Fibroblast of skin of left biceps (primary cell): ENCODE data around the gene SP140L.
"Not testable (repeated sequence)": the region's sequence is repeated elsewhere in the genome, so short reads cannot be mapped to it uniquely, and the experiment has no call there.

Experiments used
- DNase-seq, 2 experiments: peaks; one replicate each; pipeline ENCODE4 v3.0.0-alpha.2; 2013; ENCODE audit warnings: low read depth in 2 of 2

Gene SP140L

DNA sequence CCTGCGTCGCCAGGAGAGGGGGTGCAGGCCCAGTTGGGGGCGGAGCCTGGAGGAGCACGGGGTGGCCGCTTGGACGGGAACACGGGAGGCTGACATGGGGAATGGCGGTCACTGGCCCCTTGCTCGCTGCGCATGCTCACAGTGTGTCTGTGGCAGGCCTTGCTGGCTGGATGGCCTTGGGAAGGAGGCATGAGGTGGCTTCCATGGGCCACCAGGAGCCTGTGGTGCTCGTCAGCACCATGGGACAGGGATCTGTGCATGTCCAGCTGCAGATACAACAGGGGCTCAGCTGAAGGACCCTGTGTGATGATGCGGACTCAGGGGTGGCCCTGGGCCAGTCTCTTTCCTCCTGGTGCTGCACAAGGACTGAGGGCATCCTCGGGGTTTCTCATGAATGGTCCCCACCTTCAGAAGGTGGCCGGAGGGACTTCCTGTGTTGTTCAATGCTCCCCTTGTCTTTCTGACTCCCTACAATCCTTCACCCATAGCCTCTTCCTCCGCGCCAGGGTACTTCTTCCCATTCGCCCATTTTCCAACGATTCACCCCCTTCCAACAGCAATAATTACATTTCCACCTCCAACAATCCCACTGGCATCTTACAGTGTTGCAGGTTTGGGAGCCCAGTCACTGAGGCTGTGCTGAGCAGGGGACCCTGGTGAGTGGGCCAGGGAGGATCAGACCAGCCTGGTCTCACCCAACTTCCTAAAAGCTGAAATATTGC is 3.4 kb upstream of the SP140L start:
- DNase-seq, result no peak

GRCh38 chr2:230324503-230324902 is 2.5 kb upstream of the SP140L start:
- no peak for DNase-seq

DNA sequence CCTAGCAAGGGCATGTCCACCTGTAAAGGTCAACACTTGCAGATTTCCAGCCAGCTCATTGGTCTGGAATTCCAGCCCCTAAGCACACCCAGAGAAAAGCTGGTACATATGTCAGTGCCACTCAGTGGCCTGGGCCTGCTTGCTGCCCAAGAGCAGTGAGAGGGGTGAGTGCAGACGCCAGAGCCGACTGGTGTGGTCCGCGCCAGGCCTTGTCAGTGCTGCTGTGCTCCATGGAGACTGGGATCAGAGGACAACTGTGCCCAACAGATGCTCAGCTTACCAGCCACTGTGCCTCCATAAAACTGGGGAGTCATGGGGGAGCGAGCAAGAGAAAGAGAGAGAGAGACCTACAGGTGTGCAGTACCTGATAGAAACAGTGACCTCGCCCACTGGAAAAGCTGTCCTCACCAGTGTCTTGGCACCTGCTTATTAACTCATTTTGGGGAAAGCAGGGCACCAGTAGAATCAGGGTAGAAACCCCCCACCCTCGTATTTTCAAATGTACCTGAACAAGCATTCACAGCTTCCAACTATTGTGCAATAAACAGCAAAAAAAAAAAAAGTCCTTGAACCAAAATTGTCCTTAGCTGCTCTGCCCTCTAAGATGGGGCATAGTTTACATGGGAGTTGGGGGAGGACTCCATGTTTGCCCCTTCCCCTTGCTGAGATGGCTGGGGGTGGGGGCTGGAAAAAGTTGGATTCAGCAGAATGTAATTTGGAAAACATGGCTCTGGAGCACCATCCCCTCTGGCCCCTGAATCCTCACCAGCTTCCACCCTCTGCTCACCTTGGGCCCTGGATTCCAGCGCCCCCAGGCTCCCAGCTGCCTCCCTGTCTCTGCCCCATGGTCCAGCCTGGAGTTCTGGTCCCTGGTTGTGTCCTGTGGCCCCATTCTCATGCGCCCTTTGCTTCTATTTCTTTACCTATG is 1.4 kb upstream of the SP140L start:
- no peak for DNase-seq

DNA sequence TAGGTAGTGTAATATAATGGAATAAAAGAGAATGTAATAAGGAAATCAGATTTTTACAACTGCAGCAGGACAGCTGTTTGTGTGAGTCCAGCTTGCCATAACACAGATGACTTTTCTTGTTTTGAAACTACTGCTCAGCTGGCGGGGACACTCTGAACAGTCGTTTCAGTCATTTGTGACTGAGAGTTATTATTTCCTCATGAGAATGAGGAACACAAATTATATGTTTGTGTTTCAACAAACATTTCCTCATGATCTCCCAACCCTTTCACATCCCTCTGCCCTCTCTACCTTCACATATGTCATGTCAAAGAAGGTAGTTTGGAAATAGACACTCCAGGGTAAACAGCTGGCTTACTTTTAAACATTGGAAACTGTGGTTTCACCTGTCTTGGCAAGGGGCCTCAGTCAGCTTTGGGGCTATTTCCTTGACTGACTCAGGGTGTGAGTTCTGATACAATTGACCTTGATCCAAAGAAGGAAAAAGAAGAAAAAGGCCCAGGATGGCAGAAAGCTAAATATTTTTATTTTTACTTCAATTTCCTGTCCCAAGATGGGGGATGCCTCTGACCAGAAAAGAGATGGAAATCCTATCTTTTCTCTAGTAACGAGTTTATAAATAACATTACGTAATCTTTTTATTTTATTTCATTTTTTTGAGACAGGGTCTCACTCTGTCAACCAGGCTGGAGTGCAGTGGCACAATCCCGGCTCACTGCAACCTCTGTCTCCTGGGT is 593 bp downstream of the SP140L start:
- DNase-seq, result no peak

DNA sequence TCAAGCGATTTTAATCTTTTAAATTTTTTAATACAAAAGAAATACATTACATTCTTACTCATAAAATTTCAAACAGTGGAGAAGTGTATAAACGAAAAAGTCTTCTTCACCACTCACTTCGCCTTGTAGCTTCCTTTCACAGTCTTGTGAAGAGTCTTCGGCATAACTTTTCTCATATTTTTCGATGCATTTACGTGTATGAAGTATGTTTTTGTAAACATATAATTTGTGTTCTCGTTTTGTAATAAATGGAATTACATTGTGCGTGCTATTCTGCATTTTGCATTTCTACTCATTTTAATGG is 1.1 kb downstream of the SP140L start:
- no peak for DNase-seq

DNA sequence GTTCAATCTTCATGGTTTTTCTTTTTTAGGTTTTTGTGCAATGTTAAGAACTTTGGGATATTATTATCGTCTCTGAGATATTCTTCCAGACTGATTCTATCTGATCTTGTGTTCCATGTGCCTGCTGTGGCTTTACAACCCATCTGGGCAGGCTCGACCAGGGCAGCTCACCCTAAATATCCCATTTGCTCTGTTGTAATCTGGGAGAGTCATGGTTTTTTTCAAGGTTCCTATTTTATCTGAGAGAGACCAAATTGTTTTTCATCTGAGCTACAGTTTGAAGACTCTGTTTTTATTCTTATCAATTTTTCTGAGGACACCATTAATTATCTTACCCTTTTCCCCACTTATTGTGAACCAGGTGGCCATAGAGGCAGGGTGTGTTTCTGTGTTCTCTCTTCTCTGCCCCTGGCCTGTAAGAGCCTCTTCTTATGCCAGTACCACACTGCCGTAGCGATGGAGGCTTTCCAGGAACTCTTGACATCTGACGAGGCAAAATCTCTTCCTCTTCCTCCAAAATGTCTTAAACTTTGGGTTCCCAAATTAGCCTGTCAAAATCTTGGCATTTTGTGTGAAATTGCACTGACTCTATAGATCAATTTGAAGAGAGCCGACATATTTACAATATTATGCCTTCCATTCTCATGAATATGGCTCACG is 3.1 kb downstream of the SP140L start:
- DNase-seq, result no peak

DNA sequence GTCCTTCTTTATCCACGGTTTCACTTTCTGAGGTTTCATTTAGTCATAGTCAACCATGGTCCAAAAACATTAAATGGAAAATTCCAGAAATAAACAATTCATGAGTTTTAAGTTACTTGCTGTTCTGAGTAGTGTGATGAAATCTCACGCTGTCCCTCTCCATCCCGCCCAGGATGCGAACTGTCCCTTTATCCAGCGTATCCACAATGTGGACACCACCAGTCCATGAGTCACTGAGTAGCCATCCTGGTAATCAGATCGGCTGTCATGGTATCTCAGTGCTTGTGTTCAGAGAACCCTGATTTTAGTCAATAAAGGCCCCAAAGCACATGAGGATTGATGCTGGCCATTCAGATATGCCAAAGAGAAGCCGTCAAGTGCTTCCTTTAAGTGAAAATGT is 3.7 kb downstream of the SP140L start:
- DNase-seq, result no peak

DNA sequence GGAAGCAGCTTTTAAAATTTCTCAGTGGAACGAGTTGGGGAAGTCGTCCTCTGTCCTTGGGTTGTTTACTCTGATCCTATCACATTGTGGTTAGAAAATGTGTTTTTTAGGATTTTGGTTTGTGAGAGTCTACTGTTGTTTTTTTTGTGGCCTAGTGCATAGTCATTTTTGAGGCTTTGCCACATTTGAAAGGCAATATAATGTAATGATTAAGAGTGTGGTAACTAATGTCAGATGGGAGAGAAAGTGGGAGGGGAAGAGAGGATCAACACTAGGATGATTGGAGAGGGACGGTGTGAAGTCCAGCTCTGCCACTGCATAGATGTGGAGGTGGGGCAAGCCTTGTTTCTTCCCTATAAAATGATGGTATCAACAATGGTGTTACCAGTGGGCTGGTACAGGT is 8.5 kb downstream of the SP140L start:
- no peak for DNase-seq

GRCh38 chr2:230335864-230336506 is 9.0 kb downstream of the SP140L start:
- no peak for DNase-seq

- DNase-seq, result not testable (repeated sequence)
These were observed 15.0 kb downstream of the SP140L start for GRCh38 chr2:230341936-230342528.

GRCh38 chr2:230343041-230343624 is 16.1 kb downstream of the SP140L start:
- DNase-seq, result not testable (repeated sequence)

DNA sequence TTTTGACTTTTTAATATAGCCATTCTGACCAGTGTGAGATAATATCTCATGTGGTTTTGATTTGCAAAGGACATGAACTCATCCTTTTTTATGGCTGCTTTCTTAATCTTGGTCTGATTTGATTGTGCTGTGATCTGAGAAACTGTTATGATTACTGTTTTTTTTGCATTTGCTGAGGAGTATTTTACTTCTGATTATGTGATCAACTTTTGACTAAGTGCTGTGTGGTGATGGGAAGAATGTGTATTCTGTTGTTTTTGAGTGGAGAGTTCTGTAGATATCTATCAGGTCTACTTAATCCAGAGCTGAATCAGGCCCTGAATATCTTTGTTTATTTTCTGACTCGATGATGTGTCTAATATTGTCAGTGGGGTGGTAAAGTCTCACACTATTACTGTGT is 16.8 kb downstream of the SP140L start:
- no peak for DNase-seq

GRCh38 chr2:230346465-230346864 is 19.5 kb downstream of the SP140L start:
- no peak for DNase-seq

DNA sequence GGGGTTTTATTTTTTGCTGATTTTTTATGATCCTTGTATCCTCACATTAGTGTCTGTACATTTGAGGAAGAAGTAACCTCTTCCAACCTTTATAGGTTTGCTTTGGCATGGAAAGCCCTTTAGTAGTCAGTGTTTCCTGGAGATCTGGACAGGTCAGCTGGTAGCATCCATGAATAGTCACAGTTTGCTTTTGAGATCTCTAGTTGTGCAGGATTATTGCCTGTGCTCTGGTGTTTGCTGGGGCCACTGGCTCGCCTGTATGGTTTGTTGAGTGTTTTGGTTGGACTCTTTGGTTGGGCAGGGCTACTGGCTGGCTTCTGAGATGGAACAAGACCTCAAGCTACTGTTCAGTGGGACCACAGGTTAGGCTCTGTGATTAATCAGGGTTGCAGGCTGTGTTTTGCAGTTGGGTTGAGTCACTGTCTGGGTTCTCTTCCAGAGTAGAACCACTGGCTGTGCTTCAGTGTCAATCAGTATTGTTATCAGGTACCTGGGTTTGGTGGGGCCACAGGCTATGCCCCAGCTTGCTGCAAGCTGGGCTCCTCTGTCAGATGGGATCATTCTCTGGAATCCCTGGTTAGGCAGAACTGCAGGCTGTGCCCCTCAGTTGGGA is 20.0 kb downstream of the SP140L start:
- no peak for DNase-seq

GRCh38 chr2:230347659-230348305 is 20.8 kb downstream of the SP140L start:
- DNase-seq, result no peak

DNA sequence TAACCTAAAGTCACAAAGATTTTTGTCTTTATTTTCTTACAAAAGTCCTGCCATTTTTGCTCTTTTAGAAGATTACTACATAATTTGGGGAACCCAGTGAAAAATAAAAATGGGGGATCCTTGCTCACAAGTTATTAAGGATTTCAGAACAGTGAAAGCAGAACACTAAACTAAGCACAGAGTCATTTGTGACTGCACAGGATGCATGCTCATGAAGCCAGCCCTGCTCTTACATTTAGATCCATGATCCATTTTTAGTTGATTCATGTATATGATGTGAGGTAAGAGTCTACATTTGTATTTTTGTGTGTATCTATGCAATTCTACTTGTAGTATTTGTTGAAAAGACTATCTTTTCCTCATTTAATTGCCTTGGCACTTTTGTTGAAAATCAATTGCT is 21.8 kb downstream of the SP140L start:
- no peak for DNase-seq

GRCh38 chr2:230356084-230356483 is 29.1 kb downstream of the SP140L start:
- no peak for DNase-seq

- DNase-seq, result no peak
These were observed 31.3 kb downstream of the SP140L start for GRCh38 chr2:230358305-230358704.

DNA sequence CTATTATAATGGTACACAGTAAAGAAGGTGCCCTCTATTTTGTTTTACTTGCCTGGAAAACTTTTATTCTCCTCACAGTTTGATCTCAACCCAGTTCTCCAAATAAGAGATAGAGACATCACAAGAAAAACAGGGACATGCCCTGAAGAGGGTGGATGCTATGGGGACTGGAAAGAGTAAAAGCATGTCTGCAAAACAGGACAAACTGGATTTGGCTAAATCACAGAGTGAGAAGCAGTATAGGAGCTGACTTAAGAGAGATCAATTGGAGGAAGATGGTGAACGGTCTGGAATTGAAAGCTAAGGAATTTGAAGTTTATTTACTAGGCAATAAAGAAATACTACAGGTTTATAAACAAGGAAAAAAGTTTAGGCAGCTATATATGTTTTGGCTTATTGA is 33.0 kb downstream of the SP140L start:
- DNase-seq, result no peak
